ENCODE results near the gene LTBP3. TPM values are rescaled to one million over a fixed set of nuclear protein-coding genes. Genes with fewer than 3 reads are reported as not detected.

Gene LTBP3
- total and polyA plus RNA-seq, 2 of the 13 experiments (the other 11 are each of a cell fraction or from before 2014, with no cell fraction given) = 12.2 to 68.1 TPM

- Histone ChIP-seq H3K9ac (ENCODE audit: insufficient read depth, low read depth, low read length) (peak overlapping the region; percentile 89), H3K4me2 (ENCODE audit: low read depth, low read length) (peak overlapping the region; percentile 94), H4K20me1 (ENCODE audit: insufficient read depth, low read length) (peaks cover 3% of the 10 kb centered on the region; the same call in 1 of the 2 replicates), H3K27me3 (ENCODE audit: control insufficient read depth in 1 of 2, insufficient read depth in 2 of 2, low read length in 2 of 2) (no peaks in the 10 kb centered on the region), H2AFZ (ENCODE audit: low read length) (no peak overlapping the region), H3K36me3 (replicated peaks in 1 of 2; ENCODE audit: control insufficient read depth in 1 of 2, insufficient read depth in 2 of 2, low read length in 2 of 2) (no peaks in the 10 kb centered on the region; a peak in 1 of 5 replicates), H3K27ac (ENCODE audit: extremely low read length, insufficient read depth, low read length) (peak overlapping the region; percentile 94), H3K79me2 (ENCODE audit: insufficient read depth, low read length) (peaks cover 8% of the 10 kb centered on the region), H3K4me1 (ENCODE audit: insufficient read depth, low read length) (peaks cover 70% of the 10 kb centered on the region), H3K4me3 (replicated peaks in 1 of 3; ENCODE audit: insufficient read depth in 1 of 3, low read depth in 2 of 3, low read length in 3 of 3) (peak overlapping the region; percentile 74 to 89 (median 87)), H3K9me3 (ENCODE audit: low read length) (no peaks in the 10 kb centered on the region)
- ATAC-seq = peak; percentile 37
- DNase-seq (ENCODE audit: low spot score) = peak; percentile 63
- 2% methylated on average over 11 of the region's 47 CpGs for WGBS (ENCODE audit: low lambda C conversion rate)
- peak; percentile 80 for FAIRE-seq
- POLR2A ChIA-PET = interaction anchor here (0.6 to 1.3 kb wide), 9 partner anchors 13 to 138 kb away, joined by 3 to 14 read pairs (median 6); partner anchors contain the start of genes PCNX3, SCYL1 and ZNRD2
- CTCF ChIA-PET (ENCODE audit: low intra/inter-chr PET ratio, low total read pairs) = no interaction called here
- in situ Hi-C loops (cut with HindIII; ENCODE audit: extremely low pct_ligation_motif_present, low pct_unique_long_range_greater_than_20kb) = loop anchor here (10.0 kb wide), 1 partner anchor 297 kb away; the partner anchor contains the start of gene CFL1
- intact Hi-C loops (cut with micrococcal nuclease; ENCODE audit: unreplicated experiment) = no loop called here
- no TSS peak for BruUV-seq (replicated peaks)
- no peak for TF ChIP-seq ZNF773 (CRISPR knock-in tag; IDR thresholded peaks at IDR 0.05; ENCODE audit: borderline replicate concordance)
- peak; percentile 67 for TF ChIP-seq TEAD3 (CRISPR knock-in tag; optimal IDR thresholded peaks at IDR 0.05; ENCODE audit: borderline replicate concordance)
- TF ChIP-seq PHF8 (CRISPR knock-in tag; IDR thresholded peaks at IDR 0.05) = peak; percentile 71
- 0 out of 2 replicates have a peak, but pooled peaks have one; percentile 12 for TF ChIP-seq MED13 (CRISPR knock-in tag; IDR thresholded peaks at IDR 0.05)
- TF ChIP-seq RERE (CRISPR knock-in tag; IDR thresholded peaks at IDR 0.05; ENCODE audit: low read depth) = no peak
- peak; percentile 29; the same call in 1 of the 2 replicates for TF ChIP-seq MTA1 (CRISPR knock-in tag; IDR thresholded peaks at IDR 0.05; ENCODE audit: borderline replicate concordance)
- peak; percentile 48; the same call in 1 of the 2 replicates for TF ChIP-seq ZNF589 (CRISPR knock-in tag; conservative IDR thresholded peaks at IDR 0.05)
- TF ChIP-seq ZNF550 (CRISPR knock-in tag; IDR thresholded peaks at IDR 0.05; ENCODE audit: borderline replicate concordance) = 0 out of 2 replicates have a peak, but pooled peaks have one; percentile 53
- TF ChIP-seq ZNF580 (CRISPR knock-in tag; IDR thresholded peaks at IDR 0.05; ENCODE audit: borderline replicate concordance, low read depth) = peak; percentile 60; the same call in 1 of the 2 replicates
- 0 out of 2 replicates have a peak, but pooled peaks have one; percentile 51 for TF ChIP-seq ZSCAN21 (CRISPR knock-in tag; IDR thresholded peaks at IDR 0.05; ENCODE audit: borderline replicate concordance)
- 0 out of 2 replicates have a peak, but pooled peaks have one; percentile 18 for TF ChIP-seq ZNF317 (CRISPR knock-in tag; IDR thresholded peaks at IDR 0.05)
- peak; percentile 51; the same call in 1 of the 2 replicates for TF ChIP-seq TAF1 (CRISPR knock-in tag; IDR thresholded peaks at IDR 0.05)
- TF ChIP-seq BCLAF1 (IDR thresholded peaks at IDR 0.05) = no peak
- TF ChIP-seq RBM39 (IDR thresholded peaks at IDR 0.05; ENCODE audit: low read depth, low read length, poor library complexity, severe bottlenecking) = no peak
- TF ChIP-seq SRY (CRISPR knock-in tag; IDR thresholded peaks at IDR 0.05) = 0 out of 2 replicates have a peak, but pooled peaks have one; percentile 59
Observed at GRCh38 chr11:65557280-65558001, 718 bp downstream of the LTBP3 start.
